Caco-2 (cell line): ENCODE measurements around the gene C1orf21. TPM values are rescaled to one million over a fixed set of nuclear protein-coding genes. Genes with fewer than 3 reads are reported as not detected.

Experiments
- BruUV-seq: library from RNA; stranded (reverse); fragments of 400-500 nt; replicated peaks from 2 replicates; lab custom pipeline; 2021; lab: Mats Ljungman, UMichigan
- CTCF ChIA-PET: fragments of 300-600 bp; sonication (Branson Sonifier 250); formaldehyde crosslinking; loops from one replicate; lab custom pipeline; 2022; ENCODE audit warnings: antibody characterized with exemption; lab: Charles Lee
- POLR2A ChIA-PET: fragments of 300-600 bp; sonication (Branson Sonifier 250); formaldehyde crosslinking; loops from one replicate; lab custom pipeline; 2022; ENCODE audit warnings: antibody characterized with exemption; lab: Charles Lee
- DNase-seq, 2 experiments: peaks; one replicate each; pipeline versions ENCODE4 v3.0.0 to v3.0.0-alpha.2; 2020 to 2022
- H3K27me3 ChIP-seq: replicated peaks from 2 replicates; pipeline ENCODE4 v1.6.0; 2011; ENCODE audit warnings: low read length; ENCODE audit not compliant: control insufficient read depth, insufficient read depth
- H3K36me3 ChIP-seq: 2 replicates; pipeline ENCODE4 v1.5.1; 2011; ENCODE audit warnings: low read length; ENCODE audit not compliant: control insufficient read depth, insufficient read depth
- H3K4me1 ChIP-seq: fragments of 250-450 bp; sonication (Bioruptor Pico); 2 replicates; pipeline ENCODE4 v1.5.1; 2020; ENCODE audit warnings: mild to moderate bottlenecking
- H3K4me3 ChIP-seq: 2 replicates; pipeline ENCODE4 v1.5.1; 2011; ENCODE audit warnings: low read depth, mild to moderate bottlenecking, control low read depth, low read length
- H3K9me3 ChIP-seq: fragments of 250-450 bp; sonication (Bioruptor Pico); 2 replicates; pipeline ENCODE4 v1.5.1; 2020; ENCODE audit warnings: mild to moderate bottlenecking, moderate library complexity
- H3K27ac Mint-ChIP-seq: one replicate; pipeline ENCODE4 v1.8.0; 2022; ENCODE audit warnings: mixed read lengths; ENCODE audit not compliant: unreplicated experiment
- H3K27me3 Mint-ChIP-seq: one replicate; pipeline ENCODE4 v1.8.0; 2022; ENCODE audit warnings: mixed read lengths; ENCODE audit not compliant: insufficient read depth, unreplicated experiment
- H3K36me3 Mint-ChIP-seq: one replicate; pipeline ENCODE4 v1.8.0; 2022; ENCODE audit warnings: mild to moderate bottlenecking, mixed read lengths; ENCODE audit not compliant: insufficient read depth, unreplicated experiment
- H3K4me1 Mint-ChIP-seq: one replicate; pipeline ENCODE4 v1.8.0; 2022; ENCODE audit warnings: low read depth, mixed read lengths; ENCODE audit not compliant: unreplicated experiment
- H3K4me3 Mint-ChIP-seq: one replicate; pipeline ENCODE4 v1.8.0; 2022; ENCODE audit warnings: mild to moderate bottlenecking, moderate library complexity, mixed read lengths; ENCODE audit not compliant: unreplicated experiment
- H3K9me3 Mint-ChIP-seq: one replicate; pipeline ENCODE4 v1.8.0; 2022; ENCODE audit warnings: mixed read lengths; ENCODE audit not compliant: unreplicated experiment
- CTCF ChIP-seq, 2 experiments: fragments of 200-600 bp in 1 of 2; IDR thresholded peaks; 1 replicate in 1 of 2; 2 replicates in 1 of 2; pipeline versions ENCODE4 v1.5.1 to v1.8.0; 2011 to 2022; ENCODE audit warnings: antibody characterized with exemption in 1 of 2, control low read depth in 1 of 2, inconsistent platforms in 1 of 2, low read depth in 1 of 2, low read length in 1 of 2, mild to moderate bottlenecking in 1 of 2, moderate library complexity in 1 of 2; ENCODE audit not compliant: insufficient read depth in 1 of 2, severe bottlenecking in 1 of 2, unreplicated experiment in 1 of 2
- intact Hi-C: fragments of 100-400 bp; cut with micrococcal nuclease; formaldehyde crosslinking; loops from one replicate; pipeline ENCODE4 v1.10.0; 2022; ENCODE audit not compliant: unreplicated experiment
- total RNA-seq: library from RNA; stranded (reverse); gene quantifications from 2 replicates; pipeline ENCODE4 v1.2.3, GENCODE V29; 2022

C1orf21 gene
- total RNA-seq, 1 experiment from 2014 or later = 0.82 TPM

GRCh38 chr1:184593597-184593996, 206.8 kb downstream of the C1orf21 start:
- intact Hi-C loops = no loop called here
- no peaks in the 10 kb centered on the region for H3K36me3 Mint-ChIP-seq
- POLR2A ChIA-PET = no interaction called here
- H3K27ac Mint-ChIP-seq = no peak overlapping the region
- H3K9me3 Mint-ChIP-seq = no peaks in the 10 kb centered on the region
- H3K9me3 ChIP-seq = no peaks in the 10 kb centered on the region
- no peak for DNase-seq
- no peak overlapping the region for H3K4me3 ChIP-seq
- no peaks in the 10 kb centered on the region for H3K4me1 Mint-ChIP-seq
- no peak for TF ChIP-seq CTCF (IDR thresholded peaks at IDR 0.05; ENCODE audit: insufficient read depth in 1 of 2, low read depth in 1 of 2, low read length in 1 of 2, severe bottlenecking in 1 of 2, unreplicated experiment in 1 of 2)
- no peaks in the 10 kb centered on the region for H3K27me3 Mint-ChIP-seq
- no peaks in the 10 kb centered on the region for H3K27me3 ChIP-seq
- CTCF ChIA-PET = no interaction called here
- peaks cover 20% of the 10 kb centered on the region for H3K4me1 ChIP-seq
- no peaks in the 10 kb centered on the region for H3K36me3 ChIP-seq
- no peak overlapping the region for H3K4me3 Mint-ChIP-seq
- BruUV-seq = no TSS peak

- H3K4me1 ChIP-seq = peaks cover 7% of the 10 kb centered on the region
- no peak overlapping the region for H3K27ac Mint-ChIP-seq
- TF ChIP-seq CTCF (IDR thresholded peaks at IDR 0.05; ENCODE audit: insufficient read depth in 1 of 2, low read depth in 1 of 2, low read length in 1 of 2, severe bottlenecking in 1 of 2, unreplicated experiment in 1 of 2) = no peak
- intact Hi-C loops = no loop called here
- no peaks in the 10 kb centered on the region for H3K9me3 Mint-ChIP-seq
- POLR2A ChIA-PET = no interaction called here
- no peaks in the 10 kb centered on the region for H3K27me3 Mint-ChIP-seq
- H3K36me3 ChIP-seq = no peaks in the 10 kb centered on the region
- DNase-seq = no peak
- H3K4me3 ChIP-seq = no peak overlapping the region
- H3K36me3 Mint-ChIP-seq = no peaks in the 10 kb centered on the region
- no peaks in the 10 kb centered on the region for H3K4me1 Mint-ChIP-seq
- BruUV-seq = no TSS peak
- no peaks in the 10 kb centered on the region for H3K27me3 ChIP-seq
- no peaks in the 10 kb centered on the region for H3K9me3 ChIP-seq
- CTCF ChIA-PET = no interaction called here
- no peak overlapping the region for H3K4me3 Mint-ChIP-seq
Measured at GRCh38 chr1:184595596-184595995, 208.8 kb downstream of the C1orf21 start.

GRCh38 chr1:184596950-184597645, 210.3 kb downstream of the C1orf21 start:
- no peaks in the 10 kb centered on the region for H3K9me3 Mint-ChIP-seq
- intact Hi-C loops = no loop called here
- H3K27ac Mint-ChIP-seq = no peak overlapping the region
- H3K36me3 Mint-ChIP-seq = no peaks in the 10 kb centered on the region
- no peaks in the 10 kb centered on the region for H3K27me3 Mint-ChIP-seq
- Histone ChIP-seq H3K9me3 (no peaks in the 10 kb centered on the region), H3K36me3 (no peaks in the 10 kb centered on the region), H3K27me3 (no peaks in the 10 kb centered on the region), H3K4me3 (no peak overlapping the region), H3K4me1 (no peaks in the 10 kb centered on the region)
- TF ChIP-seq CTCF (IDR thresholded peaks at IDR 0.05; ENCODE audit: insufficient read depth in 1 of 2, low read depth in 1 of 2, low read length in 1 of 2, severe bottlenecking in 1 of 2, unreplicated experiment in 1 of 2) = peak in 1 of 2 experiments; percentile 15
- H3K4me1 Mint-ChIP-seq = no peaks in the 10 kb centered on the region
- DNase-seq = no peak
- CTCF ChIA-PET = no interaction called here
- BruUV-seq = no TSS peak
- POLR2A ChIA-PET = no interaction called here
- no peak overlapping the region for H3K4me3 Mint-ChIP-seq
